ENCODE results near the gene KIF21B. TPM values are rescaled to one million over a fixed set of nuclear protein-coding genes. Genes with fewer than 3 reads are reported as not detected.

Gene KIF21B
- total RNA-seq, 2 experiments from 2014 or later, result 93.5 to 94.0 TPM

DNA sequence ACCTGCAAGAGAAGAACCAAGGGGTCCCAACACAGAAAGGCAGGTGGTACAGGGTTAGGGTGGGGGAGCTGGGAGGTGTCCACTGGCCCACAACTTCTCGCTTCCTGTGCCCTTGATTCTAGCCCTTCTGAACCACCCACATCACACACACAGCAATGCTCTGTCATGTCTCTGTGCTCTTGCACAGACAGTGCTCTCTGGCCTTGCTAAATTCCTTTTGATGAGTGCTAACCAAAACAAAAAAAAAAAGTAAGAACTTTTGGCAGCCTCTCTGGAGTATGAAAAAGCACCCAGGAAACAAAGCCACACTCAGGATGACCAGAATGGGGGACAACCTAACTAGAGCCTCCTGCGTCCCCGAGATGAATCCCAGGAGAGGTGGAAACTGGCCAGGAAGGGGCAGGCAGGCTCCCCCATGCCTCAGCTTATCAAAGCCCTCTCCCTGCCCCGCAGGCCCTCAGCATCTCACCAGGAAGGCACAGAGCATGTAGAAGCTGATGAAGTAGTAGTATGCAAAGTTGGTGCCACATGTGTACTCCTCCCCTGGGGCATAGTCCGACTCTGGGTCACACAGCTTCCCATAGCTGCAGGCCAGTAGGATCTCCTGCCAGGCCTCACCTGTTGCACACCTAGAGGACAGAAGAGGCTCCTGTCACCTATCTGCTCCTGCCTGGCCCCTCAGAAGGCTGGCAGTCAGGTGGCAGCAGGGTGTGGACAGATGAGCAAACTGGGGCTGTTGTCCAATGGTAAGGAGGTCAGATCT is 27.2 kb upstream of the KIF21B start:
- ChIA-PET POLR2A (no interaction called here), CTCF (interaction anchor here (0.7 to 18.3 kb wide), 6 partner anchors 8 to 76 kb away, joined by 3 to 363 read pairs (median 4); no protein-coding TSS in a partner anchor)
- Mint-ChIP-seq H3K9me3 (no peaks in the 10 kb centered on the region), H3K4me3 (no peak overlapping the region), H3K36me3 (ENCODE audit: low read depth) (no peaks in the 10 kb centered on the region), H3K4me1 (ENCODE audit: low read depth) (peaks cover 3% of the 10 kb centered on the region), H3K27ac (no peak overlapping the region), H3K27me3 (no peaks in the 10 kb centered on the region)
- DNase-seq (no peak), ATAC-seq (no peak)
- TF ChIP-seq, protein P1, sequence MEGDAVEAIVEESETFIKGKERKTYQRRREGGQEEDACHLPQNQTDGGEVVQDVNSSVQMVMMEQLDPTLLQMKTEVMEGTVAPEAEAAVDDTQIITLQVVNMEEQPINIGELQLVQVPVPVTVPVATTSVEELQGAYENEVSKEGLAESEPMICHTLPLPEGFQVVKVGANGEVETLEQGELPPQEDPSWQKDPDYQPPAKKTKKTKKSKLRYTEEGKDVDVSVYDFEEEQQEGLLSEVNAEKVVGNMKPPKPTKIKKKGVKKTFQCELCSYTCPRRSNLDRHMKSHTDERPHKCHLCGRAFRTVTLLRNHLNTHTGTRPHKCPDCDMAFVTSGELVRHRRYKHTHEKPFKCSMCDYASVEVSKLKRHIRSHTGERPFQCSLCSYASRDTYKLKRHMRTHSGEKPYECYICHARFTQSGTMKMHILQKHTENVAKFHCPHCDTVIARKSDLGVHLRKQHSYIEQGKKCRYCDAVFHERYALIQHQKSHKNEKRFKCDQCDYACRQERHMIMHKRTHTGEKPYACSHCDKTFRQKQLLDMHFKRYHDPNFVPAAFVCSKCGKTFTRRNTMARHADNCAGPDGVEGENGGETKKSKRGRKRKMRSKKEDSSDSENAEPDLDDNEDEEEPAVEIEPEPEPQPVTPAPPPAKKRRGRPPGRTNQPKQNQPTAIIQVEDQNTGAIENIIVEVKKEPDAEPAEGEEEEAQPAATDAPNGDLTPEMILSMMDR (IDR thresholded peaks at IDR 0.05), result no peak
- intact Hi-C loops (cut with micrococcal nuclease), result no loop called here

DNA sequence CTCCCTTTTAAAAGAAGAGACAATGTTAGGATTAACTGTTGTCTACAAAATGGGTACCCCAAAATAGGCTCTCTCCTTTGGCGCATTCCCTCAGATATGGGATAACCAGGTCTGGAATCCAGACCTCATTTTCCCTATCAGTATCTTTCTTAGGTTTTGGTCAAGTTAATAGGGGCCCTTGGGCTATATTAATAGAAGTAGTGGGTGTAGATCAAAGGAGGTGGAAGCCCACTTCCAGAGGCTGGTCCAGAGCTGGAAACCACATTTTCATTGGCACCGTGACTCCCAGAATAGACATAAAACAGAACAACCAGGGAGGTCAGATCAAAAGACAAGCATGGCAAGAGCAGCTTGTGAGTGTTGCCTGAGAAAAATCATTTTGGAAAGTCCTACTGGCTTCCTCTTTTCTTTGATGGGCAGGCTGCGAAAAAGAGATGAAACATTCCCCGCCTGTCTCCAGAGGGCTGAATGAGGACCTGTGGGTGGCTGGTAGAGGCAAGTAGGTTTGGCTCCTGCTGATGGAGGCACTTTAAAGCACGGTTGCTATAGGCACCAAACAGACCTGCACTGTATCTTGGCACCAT is 25.8 kb upstream of the KIF21B start:
- H3K36me3 Mint-ChIP-seq (ENCODE audit: low read depth), result no peaks in the 10 kb centered on the region
- no peaks in the 10 kb centered on the region for H3K9me3 Mint-ChIP-seq
- TF ChIP-seq, protein P1 (IDR thresholded peaks at IDR 0.05), result no peak
- H3K4me1 Mint-ChIP-seq (ENCODE audit: low read depth), result peaks cover 3% of the 10 kb centered on the region
- H3K27me3 Mint-ChIP-seq, result no peaks in the 10 kb centered on the region
- DNase-seq, result no peak
- no peak overlapping the region for H3K27ac Mint-ChIP-seq
- ATAC-seq, result no peak
- intact Hi-C loops (cut with micrococcal nuclease), result no loop called here
- H3K4me3 Mint-ChIP-seq, result no peak overlapping the region
- ChIA-PET CTCF (interaction anchor here (1.1 to 18.3 kb wide), 3 partner anchors 8 to 75 kb away, joined by 3 to 363 read pairs (median 3); no protein-coding TSS in a partner anchor), POLR2A (interaction anchor here (0.5 kb wide), 1 partner anchor 379 kb away, joined by 4 read pairs; no protein-coding TSS in a partner anchor)

DNA sequence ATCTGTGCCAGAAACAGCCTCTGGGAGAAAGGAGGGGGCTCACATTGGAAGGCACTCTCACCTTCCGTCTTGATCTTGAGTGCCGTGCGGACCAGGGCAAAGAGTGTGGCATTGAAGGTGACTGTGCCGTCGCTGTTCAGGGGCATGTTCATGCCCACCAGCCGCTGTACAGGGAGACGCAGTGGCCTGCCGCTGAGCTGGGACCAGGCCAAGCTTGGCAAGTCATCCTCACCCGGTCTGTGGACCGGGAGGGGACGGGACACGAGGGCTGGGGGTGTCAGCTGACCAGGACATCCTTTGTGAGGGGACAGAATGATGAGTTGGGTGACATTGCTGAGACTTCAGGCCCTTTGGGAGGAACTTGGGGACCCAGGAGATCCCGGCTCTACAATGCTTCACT is 25.0 kb upstream of the KIF21B start:
- no peak for DNase-seq
- Mint-ChIP-seq H3K27ac (no peak overlapping the region), H3K4me3 (no peak overlapping the region), H3K27me3 (no peaks in the 10 kb centered on the region), H3K4me1 (ENCODE audit: low read depth) (peaks cover 3% of the 10 kb centered on the region), H3K36me3 (ENCODE audit: low read depth) (no peaks in the 10 kb centered on the region), H3K9me3 (no peaks in the 10 kb centered on the region)
- ChIA-PET POLR2A (interaction anchor here (0.9 kb wide), 1 partner anchor 69 kb away, joined by 3 read pairs; no protein-coding TSS in a partner anchor), CTCF (interaction anchor here (1.2 to 18.3 kb wide), 4 partner anchors 10 to 74 kb away, joined by 3 to 363 read pairs (median 4); no protein-coding TSS in a partner anchor)
- intact Hi-C loops (cut with micrococcal nuclease), result no loop called here
- TF ChIP-seq, protein P1 (IDR thresholded peaks at IDR 0.05), result no peak
- ATAC-seq, result no peak

DNA sequence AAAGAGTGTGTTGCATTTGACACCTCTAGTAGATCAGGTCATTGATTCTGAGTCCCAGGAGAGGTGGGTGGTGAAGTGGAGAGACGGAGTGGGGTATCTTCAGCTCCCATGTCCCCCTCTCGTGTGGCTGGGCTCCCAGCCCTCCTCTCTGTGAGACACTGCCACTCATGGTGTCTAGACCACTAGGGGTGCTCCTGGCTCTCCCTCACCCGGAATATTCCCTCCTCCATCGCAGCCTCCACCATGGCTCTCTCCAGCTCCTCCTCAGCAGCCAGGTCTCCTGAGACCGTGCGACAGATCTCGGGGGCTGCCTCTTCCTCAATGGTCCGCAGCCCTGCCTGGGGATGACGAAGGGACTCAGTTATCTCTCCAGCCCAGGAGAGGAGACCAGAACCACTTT is 20.6 kb upstream of the KIF21B start:
- ATAC-seq (no peak), DNase-seq (no peak)
- ChIA-PET POLR2A (interaction anchor here (1.1 kb wide), 1 partner anchor 64 kb away, joined by 5 read pairs; no protein-coding TSS in a partner anchor), CTCF (interaction anchor here (0.8 to 18.3 kb wide), 6 partner anchors 10 to 192 kb away, joined by 3 to 363 read pairs (median 4); partner anchors contain the start of gene KIF21B)
- H3K9me3 Mint-ChIP-seq, result no peaks in the 10 kb centered on the region
- H3K36me3 Mint-ChIP-seq (ENCODE audit: low read depth), result no peaks in the 10 kb centered on the region
- no peak overlapping the region for H3K27ac Mint-ChIP-seq
- no peaks in the 10 kb centered on the region for H3K27me3 Mint-ChIP-seq
- H3K4me3 Mint-ChIP-seq, result no peak overlapping the region
- TF ChIP-seq, protein P1 (IDR thresholded peaks at IDR 0.05), result no peak
- peaks cover 2% of the 10 kb centered on the region for H3K4me1 Mint-ChIP-seq (ENCODE audit: low read depth)
- intact Hi-C loops (cut with micrococcal nuclease), result no loop called here
